HepG2 (cell line): ENCODE data around the gene EPHA6. TPM values are rescaled to one million over a fixed set of nuclear protein-coding genes. Genes with fewer than 3 reads are reported as not detected.
A peak's percentile ranks its signal among the peaks of the same experiment; 100 is the strongest.

ENCODE experiments used
- ATAC-seq: fragments of 200-7000 bp; cut with Tn5 transposase; 3 replicates; pipeline ENCODE4 v1.9.1; 2020; ENCODE audit warnings: mild to moderate bottlenecking, moderate library complexity
- BruUV-seq: library from RNA; stranded (reverse); fragments of 400-500 nt; replicated peaks from 2 replicates; lab custom pipeline; 2021; lab: Mats Ljungman, UMichigan
- CTCF ChIA-PET: fragments of 300-600 bp; formaldehyde crosslinking; extraction: SDS; loops from one replicate; lab custom pipeline; 2021; ENCODE audit warnings: low total read pairs, inconsistent platforms, low intra/inter-chr PET ratio; lab: Yijun Ruan, JAX
- POLR2A ChIA-PET: fragments of 350-600 bp; sonication (Branson Sonifier 250); formaldehyde crosslinking; loops from one replicate; lab custom pipeline; 2020; ENCODE audit warnings: antibody characterized with exemption, inconsistent platforms; lab: Yijun Ruan, JAX
- DNase-seq: peaks from one replicate; pipeline ENCODE4 v3.0.0-alpha.2; 2015; ENCODE audit warnings: low spot score
- FAIRE-seq: peaks from 3 replicates; lab custom pipeline; 2011; peaks lifted over from hg19 to GRCh38; lab: Jason Lieb, UNC
- H2AFZ ChIP-seq: one replicate; pipeline ENCODE4 v1.6.1; 2011; ENCODE audit warnings: low read length, inconsistent platforms
- H3K27ac ChIP-seq: fragments of 300-600 bp; 3 replicates; pipeline ENCODE4 v1.8.0; 2011; ENCODE audit warnings: mixed run types, mild to moderate bottlenecking, mixed read lengths, low read length, inconsistent platforms; ENCODE audit not compliant: insufficient read depth; ENCODE audit errors: extremely low read length
- H3K27me3 ChIP-seq, 2 experiments: fragments of 200-600 bp in 1 of 2; 2 replicates in 1 of 2; 3 replicates in 1 of 2; pipeline versions ENCODE4 v1.6.0 to v1.8.0; 2011; ENCODE audit warnings: low read length in 2 of 2, mild to moderate bottlenecking in 2 of 2, moderate library complexity in 2 of 2, inconsistent platforms in 1 of 2; ENCODE audit not compliant: insufficient read depth in 2 of 2, control insufficient read depth in 1 of 2
- H3K36me3 ChIP-seq, 2 experiments: fragments of 200-600 bp in 1 of 2; replicated peaks in 1 of 2; 2 replicates in 1 of 2; 3 replicates in 1 of 2; pipeline versions ENCODE4 v1.5.1 to v1.8.0; 2011; ENCODE audit warnings: low read length in 2 of 2, inconsistent platforms in 1 of 2; ENCODE audit not compliant: insufficient read depth in 2 of 2, control insufficient read depth in 1 of 2
- H3K4me1 ChIP-seq: 2 replicates; pipeline ENCODE4 v1.5.1; 2012; ENCODE audit warnings: low read length, inconsistent platforms; ENCODE audit not compliant: insufficient read depth
- H3K4me2 ChIP-seq: 2 replicates; pipeline ENCODE4 v1.6.0; 2011; ENCODE audit warnings: low read depth, low read length, inconsistent platforms
- H3K4me3 ChIP-seq, 3 experiments: fragments of 200-600 bp in 1 of 3; sonication (generic), shearing (Covaris generic) in 1 of 3; replicated peaks in 1 of 3; 2 replicates each; pipeline ENCODE4 v1.5.1; 2011 to 2016; ENCODE audit warnings: low read length in 3 of 3, inconsistent platforms in 2 of 3, low read depth in 2 of 3, mild to moderate bottlenecking in 2 of 3, control low read depth in 1 of 3, mixed read lengths in 1 of 3; ENCODE audit not compliant: insufficient read depth in 1 of 3
- H3K79me2 ChIP-seq: one replicate; pipeline ENCODE4 v1.6.1; 2011; ENCODE audit warnings: low read length, inconsistent platforms; ENCODE audit not compliant: insufficient read depth
- H3K9ac ChIP-seq: 2 replicates; pipeline ENCODE4 v1.6.0; 2011; ENCODE audit warnings: mild to moderate bottlenecking, low read depth, low read length, inconsistent platforms; ENCODE audit not compliant: insufficient read depth
- H3K9me3 ChIP-seq: 2 replicates; pipeline ENCODE4 v1.5.1; 2012; ENCODE audit warnings: mild to moderate bottlenecking, low read length
- H4K20me1 ChIP-seq: 2 replicates; pipeline ENCODE4 v1.6.0; 2011; ENCODE audit warnings: inconsistent platforms, mild to moderate bottlenecking, low read length, moderate library complexity; ENCODE audit not compliant: insufficient read depth
- CENPX ChIP-seq: sonication (generic); formaldehyde crosslinking; IDR thresholded peaks from 2 replicates; pipeline ENCODE4 v1.9.0; 2021; ENCODE audit warnings: mild to moderate bottlenecking, missing genetic modification reagents, moderate library complexity
- ERF ChIP-seq: IDR thresholded peaks from 2 replicates; pipeline ENCODE4 v1.6.1; 2018; ENCODE audit warnings: missing biosample characterization, missing genetic modification reagents
- FIP1L1 ChIP-seq: fragments of 200-400 bp; formaldehyde crosslinking; IDR thresholded peaks from 2 replicates; pipeline ENCODE4 v1.6.1; 2018; ENCODE audit warnings: low read depth, mild to moderate bottlenecking, low read length, moderate library complexity, borderline replicate concordance; ENCODE audit not compliant: insufficient read depth
- HNRNPH1 ChIP-seq: fragments of 200-400 bp; formaldehyde crosslinking; optimal IDR thresholded peaks from 2 replicates; pipeline ENCODE3; 2017; ENCODE audit warnings: mild to moderate bottlenecking, low read depth, low read length
- JARID2 ChIP-seq: sonication (generic); formaldehyde crosslinking; IDR thresholded peaks from 2 replicates; pipeline ENCODE4 v1.8.1; 2023; ENCODE audit warnings: missing genetic modification reagents, inconsistent platforms; ENCODE audit not compliant: insufficient replicate concordance
- MAFF ChIP-seq: IDR thresholded peaks from 2 replicates; pipeline ENCODE4 v1.6.1; 2011; ENCODE audit warnings: low read depth, low read length, improper control_type of control experiment
- MAFK ChIP-seq, 2 experiments: IDR thresholded peaks in 1 of 2; conservative IDR thresholded peaks in 1 of 2; 2 replicates each; pipeline ENCODE4 v1.6.1; 2011; ENCODE audit warnings: improper control_type of control experiment in 2 of 2, low read length in 2 of 2
- SETDB1 ChIP-seq: sonication (generic); formaldehyde crosslinking; IDR thresholded peaks from 2 replicates; pipeline ENCODE4 v1.5.1; 2020; ENCODE audit warnings: missing genetic modification reagents, mild to moderate bottlenecking, borderline replicate concordance
- TEAD2 ChIP-seq: sonication (generic); formaldehyde crosslinking; IDR thresholded peaks from 2 replicates; pipeline ENCODE4 v1.9.0; 2021; ENCODE audit warnings: missing genetic modification reagents
- WGBS: methylation state at CpG from one replicate; pipeline ENCODE4 v1.1.6; 2017; ENCODE audit warnings: low lambda C conversion rate; 5-methylcytosine and 5-hydroxymethylcytosine counted together
- in situ Hi-C: cut with HindIII; loops from 2 replicates; pipeline ENCODE4 v1.10.0; 2017; ENCODE audit warnings: low pct_unique_long_range_greater_than_20kb; ENCODE audit not compliant: extremely low pct_ligation_motif_present
- intact Hi-C: fragments of 100-400 bp; cut with micrococcal nuclease; formaldehyde crosslinking; loops from one replicate; pipeline ENCODE4 v1.10.0; 2022; ENCODE audit not compliant: unreplicated experiment
- polyA plus RNA-seq, 8 experiments: library from polyadenylated mRNA; depleted of rRNA in 3 of 8; stranded (reverse) in 7 of 8; unstranded in 1 of 8; fragments of >200 nt; fragmentation: Illumina TruSeq in 4 of 8; extraction: Trizol in 4 of 8; gene quantifications; 2 replicates each; pipeline versions ENCODE4 v1.2.1 to v1.2.3, GENCODE V29; 2011 to 2016; ENCODE audit warnings: low read depth in 4 of 8, missing spikeins in 1 of 8, mixed read lengths in 1 of 8; ENCODE audit not compliant: insufficient read depth in 1 of 8
- total RNA-seq, 5 experiments: library from RNA; depleted of rRNA; stranded (reverse); fragments of >200 nt; fragmentation: Illumina TruSeq; extraction: Trizol; gene quantifications; 2 replicates each; pipeline ENCODE4 v1.2.3, GENCODE V29; 2016; ENCODE audit warnings: low read depth in 1 of 5
- TF ChIP-seq, protein P1 (sequence below): sonication (generic); formaldehyde crosslinking; IDR thresholded peaks from 2 replicates; pipeline ENCODE4 v1.4.0; 2020; ENCODE audit warnings: missing genetic modification reagents, borderline replicate concordance

The EPHA6 gene
- total and polyA plus RNA-seq, 2 of the 13 experiments (the other 11 are each of a cell fraction or from before 2014, with no cell fraction given) = not detected

DNA sequence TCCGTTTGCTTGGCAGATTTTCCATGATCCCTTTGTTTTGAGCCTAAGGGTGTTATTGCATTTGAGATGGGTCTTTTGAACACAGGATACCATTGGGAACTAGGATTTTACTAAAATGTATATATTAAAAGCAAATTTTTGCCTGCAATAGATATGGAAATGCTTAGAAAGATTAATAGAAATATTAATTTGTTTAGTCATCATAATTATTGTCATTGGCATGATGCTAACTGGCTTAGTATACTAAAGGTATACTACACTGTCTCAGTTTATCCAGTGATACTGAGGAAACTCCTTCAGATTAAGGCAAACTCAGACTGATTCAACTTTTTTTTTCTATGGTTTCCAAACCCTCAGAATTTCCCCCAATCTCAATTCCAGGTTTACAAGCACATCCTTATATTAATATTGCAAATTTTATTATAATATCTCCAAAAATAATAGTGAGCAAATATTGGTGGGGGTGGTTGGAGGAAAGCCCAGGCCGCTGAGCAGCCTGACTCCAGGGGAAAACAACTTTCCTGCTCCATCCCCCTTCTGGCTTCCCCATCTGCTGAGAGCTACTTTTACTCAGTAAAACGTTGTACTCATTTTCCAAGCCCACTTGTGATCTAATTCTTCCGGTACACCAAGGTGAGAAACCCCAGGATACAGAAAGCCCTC lies 291.7 kb downstream of the EPHA6 start:
- Histone ChIP-seq H3K36me3 (no peaks in the 10 kb centered on the region), H3K4me2 (no peak overlapping the region), H2AFZ (no peak overlapping the region), H3K9me3 (no peaks in the 10 kb centered on the region), H3K27ac (no peak overlapping the region), H3K9ac (no peak overlapping the region), H3K4me1 (no peaks in the 10 kb centered on the region), H3K79me2 (no peaks in the 10 kb centered on the region), H3K27me3 (no peaks in the 10 kb centered on the region), H3K4me3 (no peak overlapping the region), H4K20me1 (no peaks in the 10 kb centered on the region)
- ChIA-PET CTCF (no interaction called here), POLR2A (no interaction called here)
- intact Hi-C loops = no loop called here
- WGBS = 14% methylated on average over 4 of the region's 4 CpGs
- in situ Hi-C loops = no loop called here
- DNase-seq = no peak
- ATAC-seq = no peak
- no TSS peak for BruUV-seq
- TF ChIP-seq HNRNPH1 (no peak), ERF (CRISPR knock-in tag) (no peak), MAFF (peak; percentile 76), MAFK (conservative IDR thresholded peaks at IDR 0.05 in 1 of 2, IDR thresholded peaks at IDR 0.05 in 1 of 2; ENCODE audit: low read length in 2 of 2) (peak; percentile 65 to 82), TEAD2 (CRISPR knock-in tag) (no peak), FIP1L1 (no peak), SETDB1 (no peak), JARID2 (CRISPR knock-in tag) (no peak), CENPX (CRISPR knock-in tag) (no peak)
- TF ChIP-seq, protein P1, sequence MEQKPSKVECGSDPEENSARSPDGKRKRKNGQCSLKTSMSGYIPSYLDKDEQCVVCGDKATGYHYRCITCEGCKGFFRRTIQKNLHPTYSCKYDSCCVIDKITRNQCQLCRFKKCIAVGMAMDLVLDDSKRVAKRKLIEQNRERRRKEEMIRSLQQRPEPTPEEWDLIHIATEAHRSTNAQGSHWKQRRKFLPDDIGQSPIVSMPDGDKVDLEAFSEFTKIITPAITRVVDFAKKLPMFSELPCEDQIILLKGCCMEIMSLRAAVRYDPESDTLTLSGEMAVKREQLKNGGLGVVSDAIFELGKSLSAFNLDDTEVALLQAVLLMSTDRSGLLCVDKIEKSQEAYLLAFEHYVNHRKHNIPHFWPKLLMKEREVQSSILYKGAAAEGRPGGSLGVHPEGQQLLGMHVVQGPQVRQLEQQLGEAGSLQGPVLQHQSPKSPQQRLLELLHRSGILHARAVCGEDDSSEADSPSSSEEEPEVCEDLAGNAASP = no peak
- no peak for FAIRE-seq
